BLaER1 treated with 17β-estradiol and CSF1 and Interleukin-3, amounts not matched to agents 10 nM and 100 nM (cell line): ENCODE data around the gene NOXO1.
A peak's percentile ranks its signal among the peaks of the same experiment; 100 is the strongest.

Experiments used
- H3K27ac ChIP-seq, 11 experiments: shearing (Covaris generic); formaldehyde crosslinking; 2 replicates each; pipeline ENCODE4 v1.8.1; 2022
- H3K27me3 ChIP-seq, 11 experiments: shearing (Covaris generic); formaldehyde crosslinking; 2 replicates each; pipeline ENCODE4 v1.8.1; 2022
- H3K36me3 ChIP-seq, 11 experiments: shearing (Covaris generic); formaldehyde crosslinking; 2 replicates each; pipeline ENCODE4 v1.8.1; 2022
- H3K4me1 ChIP-seq, 10 experiments: shearing (Covaris generic); formaldehyde crosslinking; 2 replicates each; pipeline ENCODE4 v1.8.1; 2022
- H3K4me2 ChIP-seq, 11 experiments: shearing (Covaris generic); formaldehyde crosslinking; 2 replicates each; pipeline ENCODE4 v1.8.1; 2022
- H3K4me3 ChIP-seq, 10 experiments: shearing (Covaris generic); formaldehyde crosslinking; 2 replicates each; pipeline ENCODE4 v1.8.1; 2022
- H3K9ac ChIP-seq, 11 experiments: shearing (Covaris generic); formaldehyde crosslinking; 2 replicates each; pipeline ENCODE4 v1.8.1; 2022
- H3K9me3 ChIP-seq, 11 experiments: shearing (Covaris generic); formaldehyde crosslinking; replicated peaks in 1 of 11; 2 replicates each; pipeline ENCODE4 v1.8.1; 2022
- H4K20me1 ChIP-seq, 11 experiments: shearing (Covaris generic); formaldehyde crosslinking; 2 replicates each; pipeline ENCODE4 v1.8.1; 2022
- Cebpa-rat ChIP-seq, 11 experiments: shearing (Covaris generic); IDR thresholded peaks; 2 replicates each; pipeline ENCODE4 v1.8.1; 2022

NOXO1 gene

GRCh38 chr16:1989209-1990100 lies 8.2 kb upstream of the NOXO1 start, which contains the start of gene SYNGR3:
TSS of gene SYNGR3 (plus strand) at chr16:1989970. CDS start at chr16:1990103, 133 bp downstream.
- H3K4me1 ChIP-seq, result peaks cover 35 to 62% (median 51%) of the 10 kb centered on the region in 10 experiments

GRCh38 chr16:1987198-1987597 lies 5.9 kb upstream of the NOXO1 start:
- Histone ChIP-seq H3K4me1 (peaks cover 35 to 50% (median 42%) of the 10 kb centered on the region in 10 experiments), H3K9me3 (peaks cover 0 to under 1% (median 0%) of the 10 kb centered on the region in 11 experiments; a peak in 2 of 22 replicates), H3K27me3 (peaks cover 51 to 71% (median 64%) of the 10 kb centered on the region in 11 experiments), H3K36me3 (peaks cover 16 to 23% (median 21%) of the 10 kb centered on the region in 11 experiments), H3K9ac (no peak overlapping the region; a peak in 1 of 22 replicates), H3K4me2 (no peak overlapping the region), H3K27ac (no peak overlapping the region), H4K20me1 (peaks cover 0 to 68% (median 32%) of the 10 kb centered on the region in 11 experiments; a peak in 17 of 22 replicates), H3K4me3 (no peak overlapping the region)
- no peak for TF ChIP-seq Cebpa-rat (IDR thresholded peaks at IDR 0.05)

More at GRCh38 chr16:1989209-1990100, 8.2 kb upstream of the NOXO1 start, which contains the start of gene SYNGR3:
- peak within 1 kb of the TSS; percentile 61 to 83 (median 75) for H3K4me2 ChIP-seq
- TF ChIP-seq Cebpa-rat (IDR thresholded peaks at IDR 0.05), result no peak
- peaks cover 16 to 23% (median 21%) of the 10 kb centered on the region in 11 experiments for H3K36me3 ChIP-seq
- peaks cover 0 to 10% (median 0%) of the 10 kb centered on the region in 11 experiments; a peak in 8 of 22 replicates for H3K9me3 ChIP-seq
- no peak within 1 kb of the TSS for H3K27ac ChIP-seq
- H3K9ac ChIP-seq, result no peak within 1 kb of the TSS; a peak in 2 of 22 replicates
- peaks cover 0 to 55% (median 18%) of the 10 kb centered on the region in 11 experiments; a peak in 15 of 22 replicates for H4K20me1 ChIP-seq
- H3K4me3 ChIP-seq, result peak within 1 kb of the TSS; percentile 18 to 45 (median 26); a peak in 12 of 20 replicates
- peaks cover 40 to 60% (median 54%) of the 10 kb centered on the region in 11 experiments for H3K27me3 ChIP-seq

- peaks cover 0 to 73% (median 44%) of the 10 kb centered on the region in 11 experiments; a peak in 19 of 22 replicates for H4K20me1 ChIP-seq
- H3K4me2 ChIP-seq, result peak overlapping the region; percentile 96 to 99 (median 98)
- H3K4me1 ChIP-seq, result peaks cover 22 to 36% (median 29%) of the 10 kb centered on the region in 10 experiments
- TF ChIP-seq Cebpa-rat (IDR thresholded peaks at IDR 0.05), result no peak
- peaks cover 16 to 23% (median 21%) of the 10 kb centered on the region in 11 experiments for H3K36me3 ChIP-seq
- H3K9ac ChIP-seq, result peak overlapping the region; percentile 84 to 94 (median 91); a peak in 20 of 22 replicates
- no peaks in the 10 kb centered on the region for H3K9me3 ChIP-seq
- peak overlapping the region; percentile 71 to 87 (median 81) for H3K4me3 ChIP-seq
- peaks cover 53 to 72% (median 66%) of the 10 kb centered on the region in 11 experiments for H3K27me3 ChIP-seq
- H3K27ac ChIP-seq, result no peak overlapping the region
Observed at GRCh38 chr16:1985466-1986150, 4.3 kb upstream of the NOXO1 start.

GRCh38 chr16:1984347-1985225 lies 3.3 kb upstream of the NOXO1 start:
- H4K20me1 ChIP-seq, result peaks cover 0 to 77% (median 52%) of the 10 kb centered on the region in 11 experiments; a peak in 19 of 22 replicates

GRCh38 chr16:1983544-1984346 lies 2.5 kb upstream of the NOXO1 start, which contains the start of gene GFER:
TSS of gene GFER (plus strand) at chr16:1984193. CDS start at chr16:1984219, 26 bp downstream.
- Histone ChIP-seq H3K27me3 (peaks cover 53 to 72% (median 66%) of the 10 kb centered on the region in 11 experiments), H3K4me2 (peak within 1 kb of the TSS; percentile 96 to 99 (median 98)), H3K9ac (peak within 1 kb of the TSS; percentile 84 to 94 (median 91)), H3K9me3 (no peaks in the 10 kb centered on the region), H3K4me3 (peak within 1 kb of the TSS; percentile 71 to 87 (median 81)), H4K20me1 (peaks cover 0 to 77% (median 57%) of the 10 kb centered on the region in 11 experiments; a peak in 19 of 22 replicates), H3K4me1 (peaks cover 18 to 43% (median 27%) of the 10 kb centered on the region in 10 experiments), H3K36me3 (peaks cover 25 to 34% (median 28%) of the 10 kb centered on the region in 11 experiments), H3K27ac (peak within 1 kb of the TSS; percentile 72 to 90 (median 82))
- TF ChIP-seq Cebpa-rat (IDR thresholded peaks at IDR 0.05), result no peak

More at GRCh38 chr16:1984347-1985225, 3.3 kb upstream of the NOXO1 start:
- peaks cover 18 to 40% (median 26%) of the 10 kb centered on the region in 10 experiments for H3K4me1 ChIP-seq
- no peak for TF ChIP-seq Cebpa-rat (IDR thresholded peaks at IDR 0.05)
- H3K9ac ChIP-seq, result peak overlapping the region; percentile 84 to 94 (median 91)
- peaks cover 53 to 72% (median 66%) of the 10 kb centered on the region in 11 experiments for H3K27me3 ChIP-seq
- peak overlapping the region; percentile 72 to 90 (median 82) for H3K27ac ChIP-seq
- H3K36me3 ChIP-seq, result peaks cover 17 to 26% (median 21%) of the 10 kb centered on the region in 11 experiments
- H3K9me3 ChIP-seq, result no peaks in the 10 kb centered on the region
- peak overlapping the region; percentile 71 to 87 (median 81) for H3K4me3 ChIP-seq
- peak overlapping the region; percentile 96 to 99 (median 98) for H3K4me2 ChIP-seq

- Histone ChIP-seq H3K27ac (no peak overlapping the region), H3K4me1 (peaks cover 18 to 43% (median 27%) of the 10 kb centered on the region in 10 experiments), H3K36me3 (peaks cover 32 to 41% (median 35%) of the 10 kb centered on the region in 11 experiments), H3K9ac (peak overlapping the region; percentile 84 to 94 (median 91); a peak in 21 of 22 replicates), H3K4me2 (peak overlapping the region; percentile 91 to 99 (median 97)), H3K9me3 (no peaks in the 10 kb centered on the region), H4K20me1 (peaks cover 0 to 81% (median 63%) of the 10 kb centered on the region in 11 experiments; a peak in 19 of 22 replicates), H3K4me3 (peak overlapping the region; percentile 71 to 87 (median 81)), H3K27me3 (peaks cover 56 to 72% (median 66%) of the 10 kb centered on the region in 11 experiments)
- no peak for TF ChIP-seq Cebpa-rat (IDR thresholded peaks at IDR 0.05)
Observed at GRCh38 chr16:1982991-1983543, 1.8 kb upstream of the NOXO1 start.

- TF ChIP-seq Cebpa-rat (IDR thresholded peaks at IDR 0.05), result no peak
- Histone ChIP-seq H3K4me1 (peaks cover 18 to 43% (median 27%) of the 10 kb centered on the region in 10 experiments), H3K27ac (no peak overlapping the region), H3K9me3 (no peaks in the 10 kb centered on the region), H3K4me2 (no peak overlapping the region), H4K20me1 (peaks cover 0 to 85% (median 69%) of the 10 kb centered on the region in 11 experiments; a peak in 19 of 22 replicates), H3K9ac (no peak overlapping the region), H3K27me3 (peaks cover 60 to 75% (median 68%) of the 10 kb centered on the region in 11 experiments), H3K36me3 (peaks cover 39 to 48% (median 43%) of the 10 kb centered on the region in 11 experiments), H3K4me3 (no peak overlapping the region)
Observed at GRCh38 chr16:1982013-1982433, 754 bp upstream of the NOXO1 start.
